Suprapubic skin (tissue), 4 donors: ENCODE measurements around the gene GPER1. TPM values are rescaled to one million over a fixed set of nuclear protein-coding genes. Genes with fewer than 3 reads are reported as not detected.

Source experiments
- DNase-seq, 2 donors: peaks; one replicate each; pipeline ENCODE4 v3.0.0-alpha.2; 2019; ENCODE audit warnings: low spot score in 2 of 2
- H3K27ac ChIP-seq: fragments of 200-600 bp; sonication (generic); one replicate; pipeline ENCODE4 v1.5.1; 2019
- H3K27me3 ChIP-seq: fragments of 200-600 bp; sonication (generic); one replicate; pipeline ENCODE4 v1.5.1; 2019
- H3K36me3 ChIP-seq: fragments of 200-600 bp; sonication (generic); one replicate; pipeline ENCODE4 v1.5.1; 2019
- H3K4me1 ChIP-seq: fragments of 200-600 bp; sonication (generic); one replicate; pipeline ENCODE4 v1.5.1; 2019
- H3K4me3 ChIP-seq: fragments of 200-600 bp; sonication (generic); one replicate; pipeline ENCODE4 v1.5.1; 2019; ENCODE audit warnings: mild to moderate bottlenecking
- H3K9me3 ChIP-seq: fragments of 200-600 bp; sonication (generic); one replicate; pipeline ENCODE4 v1.5.1; 2019
- CTCF ChIP-seq, 2 donors: fragments of 200-600 bp in 1 of 2; fragments of 450-650 bp in 1 of 2; sonication (generic) in 1 of 2; IDR thresholded peaks; one replicate each; pipeline ENCODE4 v1.5.1; 2016 to 2019; ENCODE audit warnings: antibody characterized with exemption in 2 of 2, mild to moderate bottlenecking in 1 of 2, moderate library complexity in 1 of 2
- EP300 ChIP-seq: sonication (generic); formaldehyde crosslinking; IDR thresholded peaks from one replicate; pipeline ENCODE4 v1.6.1; 2017; ENCODE audit warnings: antibody characterized with exemption
- POLR2A ChIP-seq, 2 donors: fragments of 450-650 bp; IDR thresholded peaks; one replicate each; pipeline ENCODE4 v1.6.1; 2017; ENCODE audit warnings: antibody characterized with exemption in 2 of 2, mild to moderate bottlenecking in 2 of 2, moderate library complexity in 2 of 2
- POLR2AphosphoS5 ChIP-seq, 3 donors: sonication (generic); formaldehyde crosslinking; IDR thresholded peaks; one replicate each; pipeline ENCODE4 v1.6.1; 2017; ENCODE audit warnings: antibody characterized with exemption in 3 of 3
- WGBS: methylation state at CpG from one replicate; pipeline ENCODE4 v1.1.5; 2018; 5-methylcytosine and 5-hydroxymethylcytosine counted together
- total RNA-seq, 4 donors: library from RNA; depleted of rRNA; stranded (reverse); fragments of >200 nt; gene quantifications; one replicate each; pipeline ENCODE4 v1.1.0, GENCODE V29; 2016

Gene GPER1
- total RNA-seq, 4 donors from 2014 or later = 2.6 to 11.9 (median 5.1) TPM

- H3K4me1 ChIP-seq = peaks cover 28% of the 10 kb centered on the region
- H3K36me3 ChIP-seq = no peaks in the 10 kb centered on the region
- TF ChIP-seq CTCF (IDR thresholded peaks at IDR 0.05) (no peak), EP300 (no peak), POLR2A (IDR thresholded peaks at IDR 0.05) (no peak), POLR2AphosphoS5 (IDR thresholded peaks at IDR 0.05) (no peak)
- H3K27me3 ChIP-seq = no peaks in the 10 kb centered on the region
- WGBS = 96% methylated on average over 26 of the region's 26 CpGs
- H3K4me3 ChIP-seq = no peak overlapping the region
- no peaks in the 10 kb centered on the region for H3K9me3 ChIP-seq
- no peak overlapping the region for H3K27ac ChIP-seq
- no peak for DNase-seq
These were observed 11.2 kb downstream of the GPER1 start for GRCh38 chr7:1099154-1099542.

GRCh38 chr7:1099637-1100036, 11.7 kb downstream of the GPER1 start:
- H3K27ac ChIP-seq = no peak overlapping the region
- DNase-seq = no peak
- H3K36me3 ChIP-seq = no peaks in the 10 kb centered on the region
- no peak overlapping the region for H3K4me3 ChIP-seq
- 98% methylated on average over 9 of the region's 16 CpGs for WGBS
- H3K27me3 ChIP-seq = no peaks in the 10 kb centered on the region
- peaks cover 28% of the 10 kb centered on the region for H3K4me1 ChIP-seq
- TF ChIP-seq CTCF (IDR thresholded peaks at IDR 0.05) (no peak), POLR2A (IDR thresholded peaks at IDR 0.05) (no peak), POLR2AphosphoS5 (IDR thresholded peaks at IDR 0.05) (no peak), EP300 (no peak)
- H3K9me3 ChIP-seq = no peaks in the 10 kb centered on the region

GRCh38 chr7:1100386-1100785, 12.5 kb downstream of the GPER1 start:
- WGBS = 78% methylated on average over 5 of the region's 14 CpGs
- no peak for TF ChIP-seq EP300
- TF ChIP-seq POLR2AphosphoS5 (IDR thresholded peaks at IDR 0.05) = no peak
- TF ChIP-seq POLR2A (IDR thresholded peaks at IDR 0.05) = no peak
- TF ChIP-seq CTCF (IDR thresholded peaks at IDR 0.05) = no peak
- Histone ChIP-seq H3K9me3 (no peaks in the 10 kb centered on the region), H3K36me3 (no peaks in the 10 kb centered on the region), H3K27ac (no peak overlapping the region), H3K4me3 (no peak overlapping the region), H3K27me3 (no peaks in the 10 kb centered on the region), H3K4me1 (peaks cover 23% of the 10 kb centered on the region)
- DNase-seq = no peak

- H3K27ac ChIP-seq = no peak overlapping the region
- no peak overlapping the region for H3K4me3 ChIP-seq
- TF ChIP-seq POLR2AphosphoS5 (IDR thresholded peaks at IDR 0.05) = no peak
- no peak for TF ChIP-seq CTCF (IDR thresholded peaks at IDR 0.05)
- no peak for TF ChIP-seq EP300
- no peak for TF ChIP-seq POLR2A (IDR thresholded peaks at IDR 0.05)
- H3K36me3 ChIP-seq = no peaks in the 10 kb centered on the region
- DNase-seq = no peak
- no peaks in the 10 kb centered on the region for H3K9me3 ChIP-seq
- H3K4me1 ChIP-seq = peaks cover 17% of the 10 kb centered on the region
- H3K27me3 ChIP-seq = no peaks in the 10 kb centered on the region
- 84% methylated on average over 6 of the region's 34 CpGs for WGBS
These were observed 13.1 kb downstream of the GPER1 start for GRCh38 chr7:1100834-1101562.

- DNase-seq = no peak
- Histone ChIP-seq H3K27ac (no peak overlapping the region), H3K27me3 (no peaks in the 10 kb centered on the region)
These were observed 13.9 kb downstream of the GPER1 start for GRCh38 chr7:1101563-1102431.

More at GRCh38 chr7:1101563-1102431, 13.9 kb downstream of the GPER1 start:
- Histone ChIP-seq H3K4me3 (no peak overlapping the region), H3K9me3 (no peaks in the 10 kb centered on the region), H3K4me1 (peaks cover 9% of the 10 kb centered on the region), H3K36me3 (no peaks in the 10 kb centered on the region)
- no peak for TF ChIP-seq CTCF (IDR thresholded peaks at IDR 0.05)
- no peak for TF ChIP-seq POLR2A (IDR thresholded peaks at IDR 0.05)
- TF ChIP-seq EP300 = no peak
- TF ChIP-seq POLR2AphosphoS5 (IDR thresholded peaks at IDR 0.05) = no peak
- WGBS = 94% methylated on average over 27 of the region's 47 CpGs
